ENCODE data around the gene NDUFS2. TPM values are rescaled to one million over a fixed set of nuclear protein-coding genes. Genes with fewer than 3 reads are reported as not detected.

Gene NDUFS2
- total RNA-seq, 1 donor from 2014 or later = 66.3 TPM

DNA sequence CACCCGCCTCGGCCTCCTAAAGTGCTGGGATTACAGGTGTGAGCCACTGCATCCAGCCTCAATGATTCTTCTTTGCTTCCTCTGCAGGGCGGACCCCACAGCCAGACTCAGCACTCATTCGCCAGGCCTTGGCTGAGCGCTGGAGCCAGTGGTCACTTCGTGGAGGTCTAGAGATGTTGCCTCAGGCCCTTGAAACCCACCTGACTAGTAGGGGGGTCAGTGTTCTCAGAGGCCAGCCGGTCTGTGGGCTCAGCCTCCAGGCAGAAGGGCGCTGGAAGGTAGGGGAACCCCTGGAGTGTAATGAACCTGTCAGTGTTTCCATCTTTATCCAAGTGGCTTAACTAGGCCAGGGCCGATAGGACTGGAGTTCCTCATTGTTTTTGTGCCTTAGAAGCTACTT lies 33.3 kb upstream of the NDUFS2 start:
- ATAC-seq (no peak), DNase-seq (no peak)
- Histone ChIP-seq H3K4me1 (peaks cover 38% of the 10 kb centered on the region), H3K27me3 (ENCODE audit: low read depth) (no peaks in the 10 kb centered on the region), H3K9me3 (no peaks in the 10 kb centered on the region), H3K4me3 (no peak overlapping the region), H3K27ac (no peak overlapping the region), H3K36me3 (peaks cover 59% of the 10 kb centered on the region)
- TF ChIP-seq, protein P1, sequence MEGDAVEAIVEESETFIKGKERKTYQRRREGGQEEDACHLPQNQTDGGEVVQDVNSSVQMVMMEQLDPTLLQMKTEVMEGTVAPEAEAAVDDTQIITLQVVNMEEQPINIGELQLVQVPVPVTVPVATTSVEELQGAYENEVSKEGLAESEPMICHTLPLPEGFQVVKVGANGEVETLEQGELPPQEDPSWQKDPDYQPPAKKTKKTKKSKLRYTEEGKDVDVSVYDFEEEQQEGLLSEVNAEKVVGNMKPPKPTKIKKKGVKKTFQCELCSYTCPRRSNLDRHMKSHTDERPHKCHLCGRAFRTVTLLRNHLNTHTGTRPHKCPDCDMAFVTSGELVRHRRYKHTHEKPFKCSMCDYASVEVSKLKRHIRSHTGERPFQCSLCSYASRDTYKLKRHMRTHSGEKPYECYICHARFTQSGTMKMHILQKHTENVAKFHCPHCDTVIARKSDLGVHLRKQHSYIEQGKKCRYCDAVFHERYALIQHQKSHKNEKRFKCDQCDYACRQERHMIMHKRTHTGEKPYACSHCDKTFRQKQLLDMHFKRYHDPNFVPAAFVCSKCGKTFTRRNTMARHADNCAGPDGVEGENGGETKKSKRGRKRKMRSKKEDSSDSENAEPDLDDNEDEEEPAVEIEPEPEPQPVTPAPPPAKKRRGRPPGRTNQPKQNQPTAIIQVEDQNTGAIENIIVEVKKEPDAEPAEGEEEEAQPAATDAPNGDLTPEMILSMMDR (IDR thresholded peaks at IDR 0.05) = no peak
- intact Hi-C loops (cut with DNase I) = no loop called here

DNA sequence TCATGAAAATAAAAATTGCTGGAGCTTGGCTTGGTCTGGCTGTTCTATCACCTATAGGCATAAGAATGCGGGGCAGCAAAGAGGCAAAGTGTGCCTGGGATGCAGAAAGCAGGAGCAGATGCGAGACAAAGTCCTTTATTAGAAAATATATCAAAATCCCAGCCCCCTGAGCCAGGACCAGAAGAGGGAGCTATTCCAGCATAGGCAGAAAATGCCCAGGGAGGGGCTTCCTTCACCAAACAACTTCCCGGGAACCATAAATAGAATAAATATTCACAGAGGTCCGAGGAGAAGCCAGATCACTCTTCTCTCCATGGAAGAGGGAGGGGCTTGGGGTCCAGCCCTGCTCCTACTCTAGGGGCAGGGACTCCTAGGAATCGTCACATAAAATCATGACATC lies 31.0 kb upstream of the NDUFS2 start:
- peaks cover 72% of the 10 kb centered on the region for H3K36me3 ChIP-seq
- DNase-seq (no peak), ATAC-seq (no peak)
- no peak overlapping the region for H3K4me3 ChIP-seq
- intact Hi-C loops (cut with DNase I) = no loop called here
- H3K27ac ChIP-seq = no peak overlapping the region
- H3K9me3 ChIP-seq = no peaks in the 10 kb centered on the region
- peaks cover 36% of the 10 kb centered on the region for H3K4me1 ChIP-seq
- TF ChIP-seq, protein P1 (IDR thresholded peaks at IDR 0.05) = no peak
- H3K27me3 ChIP-seq (ENCODE audit: low read depth) = no peaks in the 10 kb centered on the region

DNA sequence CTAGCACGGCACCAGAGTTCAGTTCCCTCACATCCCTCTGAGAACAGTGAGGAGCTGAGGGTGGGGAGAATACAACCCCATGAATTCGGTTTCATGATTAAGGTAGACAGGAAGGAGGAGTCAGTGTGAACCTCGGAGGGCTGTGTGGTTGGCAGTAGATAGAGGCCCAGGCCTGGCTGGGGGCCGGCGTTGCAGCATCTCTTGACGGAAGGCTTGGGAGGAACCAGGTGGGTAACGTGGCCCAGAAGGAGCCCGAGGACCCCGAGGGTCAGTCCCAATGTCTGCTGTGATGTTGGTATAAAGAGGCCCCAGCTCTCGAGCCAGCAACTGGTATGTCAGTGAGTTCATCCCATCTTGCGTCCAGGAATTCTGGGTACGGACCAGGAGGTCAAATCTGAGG lies 30.5 kb upstream of the NDUFS2 start:
- H3K36me3 ChIP-seq = peaks cover 72% of the 10 kb centered on the region
- ATAC-seq = no peak

DNA sequence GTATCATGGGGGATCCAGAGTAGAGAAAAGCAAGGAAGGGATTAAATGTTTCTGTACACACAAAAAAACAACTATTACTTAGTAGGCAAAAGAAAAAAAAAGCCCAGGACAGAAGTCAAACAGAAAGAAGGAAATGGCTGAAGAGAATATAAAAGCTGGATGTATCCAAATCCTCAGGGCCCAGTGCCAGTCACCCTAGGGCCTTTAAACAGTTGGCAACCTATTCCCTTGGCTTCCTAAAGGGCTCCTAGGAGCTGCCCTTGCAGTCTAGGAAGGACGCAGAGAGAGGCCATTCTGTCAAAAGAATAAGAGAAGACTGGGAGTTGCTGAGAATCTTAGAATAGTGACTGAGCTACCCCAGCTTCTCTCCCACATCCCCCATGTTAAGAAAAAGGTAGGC lies 29.8 kb upstream of the NDUFS2 start:
- intact Hi-C loops (cut with DNase I) = no loop called here
- peaks cover 35% of the 10 kb centered on the region for H3K4me1 ChIP-seq
- ATAC-seq (no peak), DNase-seq (no peak)
- H3K4me3 ChIP-seq = no peak overlapping the region
- no peaks in the 10 kb centered on the region for H3K27me3 ChIP-seq (ENCODE audit: low read depth)
- TF ChIP-seq, protein P1 (IDR thresholded peaks at IDR 0.05) = no peak
- H3K27ac ChIP-seq = no peak overlapping the region
- peaks cover 72% of the 10 kb centered on the region for H3K36me3 ChIP-seq
- no peaks in the 10 kb centered on the region for H3K9me3 ChIP-seq

More for the DNA sequence above, 30.5 kb upstream of the NDUFS2 start:
- no peaks in the 10 kb centered on the region for H3K9me3 ChIP-seq
- DNase-seq = no peak
- H3K4me1 ChIP-seq = peaks cover 41% of the 10 kb centered on the region
- intact Hi-C loops (cut with DNase I) = no loop called here
- TF ChIP-seq, protein P1 (IDR thresholded peaks at IDR 0.05) = no peak
- no peak overlapping the region for H3K4me3 ChIP-seq
- no peaks in the 10 kb centered on the region for H3K27me3 ChIP-seq (ENCODE audit: low read depth)
- no peak overlapping the region for H3K27ac ChIP-seq

DNA sequence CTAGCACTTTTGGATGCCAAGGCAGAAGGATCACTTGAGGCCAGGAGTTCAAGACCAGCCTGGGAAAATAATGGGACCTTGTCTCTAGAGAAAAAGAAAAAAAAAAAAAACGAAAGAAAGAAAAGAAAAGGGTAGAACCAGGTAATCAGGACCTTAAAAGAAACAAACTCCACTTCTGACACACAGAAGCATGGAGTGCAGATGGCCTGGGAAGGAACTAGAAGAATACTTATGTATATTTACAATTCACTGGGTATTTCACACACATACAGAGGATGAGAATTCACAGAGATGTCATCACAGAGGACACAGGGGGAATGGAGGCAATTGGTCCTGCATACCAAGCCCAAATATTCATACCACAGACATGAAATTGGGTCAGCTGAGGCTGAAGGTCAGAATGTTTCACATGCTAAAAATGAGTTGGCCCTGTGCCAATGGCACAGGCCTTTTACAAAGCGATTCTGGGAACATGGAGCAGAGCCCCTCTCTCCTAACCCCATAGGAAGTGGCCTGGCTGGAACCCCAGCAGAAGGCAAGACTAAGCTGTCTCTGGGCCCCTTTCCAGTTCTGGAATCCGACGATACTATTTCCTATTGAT lies 29.3 kb upstream of the NDUFS2 start:
- H3K9me3 ChIP-seq = no peaks in the 10 kb centered on the region
- peaks cover 34% of the 10 kb centered on the region for H3K4me1 ChIP-seq
- H3K36me3 ChIP-seq = peaks cover 72% of the 10 kb centered on the region
- no peak overlapping the region for H3K4me3 ChIP-seq
- intact Hi-C loops (cut with DNase I) = no loop called here
- DNase-seq (no peak), ATAC-seq (no peak)
- peak overlapping the region; percentile 5 for H3K27ac ChIP-seq
- H3K27me3 ChIP-seq (ENCODE audit: low read depth) = no peaks in the 10 kb centered on the region
- TF ChIP-seq, protein P1 (IDR thresholded peaks at IDR 0.05) = no peak
